HEK293 (cell line): Measurements from ENCODE around the gene PARL.
A peak's percentile ranks its signal among the peaks of the same experiment; 100 is the strongest.

Experiments used
- CTCF ChIA-PET: fragments of 350-600 bp; formaldehyde crosslinking; extraction: SDS; loops from one replicate; lab custom pipeline; 2021; ENCODE audit warnings: antibody characterized with exemption; lab: Yijun Ruan, JAX
- POLR2A ChIA-PET: fragments of 300-600 bp; formaldehyde crosslinking; extraction: SDS; loops from one replicate; lab custom pipeline; 2020; ENCODE audit warnings: antibody characterized with exemption, inconsistent platforms; lab: Yijun Ruan, JAX
- H3K27ac ChIP-seq: fragments of 200-500 bp; sonication (Bioruptor generic); 2 replicates; pipeline ENCODE4 v1.5.1; 2014; ENCODE audit warnings: low read depth, low read length, control low read depth, inconsistent platforms; ENCODE audit errors: extremely low read depth
- H3K36me3 ChIP-seq, 2 experiments: fragments of 200-500 bp in 1 of 2; sonication (Bioruptor generic) in 1 of 2; 1 replicate in 1 of 2; 2 replicates in 1 of 2; pipeline ENCODE4 v1.5.1; 2014 to 2017; ENCODE audit warnings: inconsistent platforms in 2 of 2, low read length in 2 of 2; ENCODE audit not compliant: control insufficient read depth in 2 of 2, insufficient read depth in 1 of 2
- H3K4me1 ChIP-seq: fragments of 200-500 bp; sonication (Bioruptor generic); 2 replicates; pipeline ENCODE4 v1.5.1; 2014; ENCODE audit warnings: mild to moderate bottlenecking, low read length, inconsistent platforms; ENCODE audit not compliant: control insufficient read depth, insufficient read depth
- H3K4me3 ChIP-seq: 2 replicates; pipeline ENCODE4 v1.5.1; 2011; ENCODE audit warnings: low read depth, mild to moderate bottlenecking, control low read depth, low read length, moderate library complexity
- H3K9me3 ChIP-seq: fragments of 200-500 bp; sonication (Bioruptor generic); 2 replicates; pipeline ENCODE4 v1.5.1; 2014; ENCODE audit warnings: low read depth, low read length, inconsistent platforms; ENCODE audit not compliant: control insufficient read depth, insufficient read depth
- EGR2 ChIP-seq: fragments of 450-650 bp; formaldehyde crosslinking; IDR thresholded peaks from 2 replicates; pipeline ENCODE4 v1.5.1; 2016; ENCODE audit warnings: low read depth, missing biosample characterization, missing genetic modification characterization
- ELK4 ChIP-seq: IDR thresholded peaks from 2 replicates; pipeline ENCODE4 v1.6.1; 2011; ENCODE audit warnings: mild to moderate bottlenecking, low read depth, low read length, borderline replicate concordance
- GLI4 ChIP-seq: fragments of 450-650 bp; formaldehyde crosslinking; IDR thresholded peaks from 2 replicates; pipeline ENCODE4 v1.5.1; 2016; ENCODE audit warnings: missing biosample characterization, missing genetic modification characterization
- REST ChIP-seq: fragments of 450-650 bp; formaldehyde crosslinking; IDR thresholded peaks from 2 replicates; pipeline ENCODE4 v1.5.1; 2016; ENCODE audit warnings: missing biosample characterization, missing genetic modification characterization
- ZEB2 ChIP-seq: fragments of 450-650 bp; formaldehyde crosslinking; IDR thresholded peaks from 2 replicates; pipeline ENCODE4 v1.5.1; 2016; ENCODE audit warnings: missing biosample characterization, missing genetic modification characterization
- ZFHX2 ChIP-seq: fragments of 450-650 bp; formaldehyde crosslinking; conservative IDR thresholded peaks from 2 replicates; pipeline ENCODE4 v1.5.1; 2016; ENCODE audit warnings: missing biosample characterization, missing genetic modification characterization
- ZFP41 ChIP-seq: fragments of 450-650 bp; formaldehyde crosslinking; IDR thresholded peaks from 2 replicates; pipeline ENCODE4 v1.5.1; 2016; ENCODE audit warnings: missing biosample characterization, missing genetic modification characterization, borderline replicate concordance
- ZNF121 ChIP-seq: fragments of 450-650 bp; formaldehyde crosslinking; IDR thresholded peaks from 2 replicates; pipeline ENCODE4 v1.5.1; 2016; ENCODE audit warnings: missing biosample characterization, missing genetic modification characterization
- ZNF473 ChIP-seq: fragments of 450-650 bp; formaldehyde crosslinking; IDR thresholded peaks from 2 replicates; pipeline ENCODE4 v1.5.1; 2017; ENCODE audit warnings: missing biosample characterization, missing genetic modification characterization
- ZNF521 ChIP-seq: fragments of 450-650 bp; formaldehyde crosslinking; IDR thresholded peaks from 2 replicates; pipeline ENCODE4 v1.5.1; 2017; ENCODE audit warnings: missing biosample characterization, mild to moderate bottlenecking, missing genetic modification characterization
- ZNF623 ChIP-seq: fragments of 450-650 bp; formaldehyde crosslinking; IDR thresholded peaks from 2 replicates; pipeline ENCODE4 v1.5.1; 2016; ENCODE audit warnings: missing biosample characterization, missing genetic modification characterization
- ZNF791 ChIP-seq: fragments of 450-650 bp; formaldehyde crosslinking; IDR thresholded peaks from 2 replicates; pipeline ENCODE4 v1.5.1; 2016; ENCODE audit warnings: missing biosample characterization, missing genetic modification characterization

The PARL gene

GRCh38 chr3:183907911-183908331, 23.2 kb upstream of the PARL start:
- H3K4me3 ChIP-seq, result no peak overlapping the region
- TF ChIP-seq ZNF791 (tag by site-specific recombination), result no peak
- TF ChIP-seq ZEB2 (tag by site-specific recombination), result no peak
- peak; percentile 75 for TF ChIP-seq EGR2 (tag by site-specific recombination)
- peak; percentile 68 for TF ChIP-seq ZFHX2 (tag by site-specific recombination)
- no peaks in the 10 kb centered on the region for H3K4me1 ChIP-seq
- no peaks in the 10 kb centered on the region for H3K9me3 ChIP-seq
- H3K36me3 ChIP-seq, result no peaks in the 10 kb centered on the region
- H3K27ac ChIP-seq, result no peak overlapping the region
- POLR2A ChIA-PET, result no interaction called here
- CTCF ChIA-PET, result interaction anchor here (0.8 kb wide), 2 partner anchors 12 to 114 kb away, joined by 3 read pairs; no protein-coding TSS in a partner anchor

- Histone ChIP-seq H3K4me3 (no peak overlapping the region), H3K36me3 (no peaks in the 10 kb centered on the region), H3K27ac (no peak overlapping the region)
- POLR2A ChIA-PET, result interaction anchor here (0.6 kb wide), 1 partner anchor 356 kb away, joined by 3 read pairs; no protein-coding TSS in a partner anchor
- no peak for TF ChIP-seq ZFP41 (tag by site-specific recombination)
- TF ChIP-seq, all 188 proteins: peak for 0
- CTCF ChIA-PET, result interaction anchor here (0.8 kb wide), 2 partner anchors 12 to 115 kb away, joined by 3 read pairs; no protein-coding TSS in a partner anchor
- H3K4me1 ChIP-seq, result no peaks in the 10 kb centered on the region
- no peaks in the 10 kb centered on the region for H3K9me3 ChIP-seq
Measured at GRCh38 chr3:183907176-183907575, 22.5 kb upstream of the PARL start.

- H3K4me3 ChIP-seq, result no peak overlapping the region
- ChIA-PET CTCF (interaction anchor here (0.6 to 2.2 kb wide), 3 partner anchors 10 to 109 kb away, joined by 3 to 6 read pairs (median 3); no protein-coding TSS in a partner anchor), POLR2A (interaction anchor here (0.6 kb wide), 1 partner anchor 356 kb away, joined by 3 read pairs; no protein-coding TSS in a partner anchor)
- no peaks in the 10 kb centered on the region for H3K4me1 ChIP-seq
- H3K27ac ChIP-seq, result no peak overlapping the region
- H3K36me3 ChIP-seq, result no peaks in the 10 kb centered on the region
- TF ChIP-seq GLI4, result no peak
- H3K9me3 ChIP-seq, result no peaks in the 10 kb centered on the region
Measured at GRCh38 chr3:183906234-183906921, 21.7 kb upstream of the PARL start.

- H3K4me1 ChIP-seq, result no peaks in the 10 kb centered on the region
- H3K9me3 ChIP-seq, result no peaks in the 10 kb centered on the region
- no peaks in the 10 kb centered on the region for H3K36me3 ChIP-seq
- no peak overlapping the region for H3K4me3 ChIP-seq
- CTCF ChIA-PET, result interaction anchor here (1.0 to 2.2 kb wide), 3 partner anchors 9 to 110 kb away, joined by 4 to 6 read pairs (median 5); partner anchors contain the start of gene PARL
- POLR2A ChIA-PET, result no interaction called here
- TF ChIP-seq ZNF521 (tag by site-specific recombination) (no peak), ZNF623 (tag by site-specific recombination) (no peak), ZNF473 (no peak), REST (peak; percentile 89), ELK4 (no peak), ZNF121 (tag by site-specific recombination) (peak; percentile 10; the same call in 1 of the 2 replicates)
- H3K27ac ChIP-seq, result no peak overlapping the region
Measured at GRCh38 chr3:183904833-183905780, 20.4 kb upstream of the PARL start.
